ENCODE data around the gene TWIST2. TPM values are rescaled to one million over a fixed set of nuclear protein-coding genes. Genes with fewer than 3 reads are reported as not detected.

TWIST2 gene
- total RNA-seq, 1 experiment from 2014 or later, result 0.22 TPM

GRCh38 chr2:238882082-238882755 is 34.3 kb downstream of the TWIST2 start:
- Mint-ChIP-seq H3K27ac (no peak overlapping the region), H3K9me3 (peaks cover 2 to 3% of the 10 kb centered on the region in 2 experiments; a peak in 3 of 5 replicates), H3K4me1 (no peaks in the 10 kb centered on the region), H3K27me3 (ENCODE audit: low read depth) (peaks cover 23% of the 10 kb centered on the region), H3K36me3 (ENCODE audit: insufficient read depth in 1 of 3, low read depth in 3 of 3) (peaks cover 0 to 3% (median 2%) of the 10 kb centered on the region in 3 experiments; a peak in 1 of 7 replicates), H3K4me3 (no peak overlapping the region)
- H3K9ac ChIP-seq (ENCODE audit: extremely low read depth, insufficient read length, low read length), result no peak overlapping the region
- no peak overlapping the region for H2AFZ ChIP-seq (ENCODE audit: low read length)
- H4K5ac ChIP-seq (ENCODE audit: insufficient read length, low read depth, low read length), result no peak overlapping the region
- H3K79me1 ChIP-seq (ENCODE audit: insufficient read depth, low read depth, low read length, poor library complexity, severe bottlenecking), result no peaks in the 10 kb centered on the region
- TF ChIP-seq CTCF (conservative IDR thresholded peaks at IDR 0.05), result no peak
- no peak overlapping the region for H2AK5ac ChIP-seq (ENCODE audit: insufficient read length, low read length)
- H2BK120ac ChIP-seq (ENCODE audit: low read depth, low read length, poor library complexity, severe bottlenecking), result no peak overlapping the region
- H3K23ac ChIP-seq (ENCODE audit: insufficient read length, low read depth, low read length), result no peak overlapping the region
- no peaks in the 10 kb centered on the region for H4K20me1 ChIP-seq (ENCODE audit: control insufficient read depth, insufficient read depth, insufficient read length)
- no peak overlapping the region for H3K27ac ChIP-seq (ENCODE audit: insufficient read length, low read depth, low read length)
- H3K18ac ChIP-seq (ENCODE audit: insufficient read length, low read depth, low read length), result no peak overlapping the region
- H3K27me3 ChIP-seq (ENCODE audit: insufficient read depth, low read length), result no peaks in the 10 kb centered on the region
- H3K4me1 ChIP-seq (ENCODE audit: insufficient read depth, low read length), result no peaks in the 10 kb centered on the region
- WGBS (ENCODE audit: extremely low coverage, insufficient read length, low lambda C conversion rate), result no CpG with 5 or more reads among the region's 6 CpGs
- no peak overlapping the region for H3K14ac ChIP-seq (ENCODE audit: insufficient read depth, low read length)
- no peak overlapping the region for H2BK5ac ChIP-seq (ENCODE audit: insufficient read length, low read length)
- no peak overlapping the region for H2BK20ac ChIP-seq (ENCODE audit: low read depth, low read length, poor library complexity, severe bottlenecking)
- no peak overlapping the region for H3K4me2 ChIP-seq (ENCODE audit: insufficient read depth, insufficient read length, low read length)
- no peak for DNase-seq
- H2BK15ac ChIP-seq (ENCODE audit: low read depth, low read length), result no peak overlapping the region
- no peaks in the 10 kb centered on the region for H3K23me2 ChIP-seq (ENCODE audit: insufficient read length, low read depth, low read length, poor library complexity, severe bottlenecking)
- no peak overlapping the region for H4K8ac ChIP-seq (replicated peaks; ENCODE audit: insufficient read length, low read depth, low read length)
- no peak overlapping the region for H3T11ph ChIP-seq (ENCODE audit: low read length)
- H3K56ac ChIP-seq (ENCODE audit: insufficient read length, low read depth, low read length), result no peak overlapping the region
- H3K79me2 ChIP-seq (ENCODE audit: insufficient read depth, low read length), result no peaks in the 10 kb centered on the region
- no peaks in the 10 kb centered on the region for H3K9me3 ChIP-seq (ENCODE audit: control insufficient read depth, low read depth, low read length)
- no peak overlapping the region for H2BK12ac ChIP-seq (ENCODE audit: insufficient read length, low read depth, low read length)
- H3K4ac ChIP-seq (ENCODE audit: low read depth, low read length), result no peak overlapping the region
- no peak overlapping the region for H4K91ac ChIP-seq (ENCODE audit: insufficient read length, low read depth, low read length)

All from H9 (cell line).